Measurements from ENCODE around the gene FPR3.

Gene FPR3

GRCh38 chr19:51807925-51808324, 13.0 kb downstream of the FPR3 start:
- DNase-seq (ENCODE audit: low read depth): no peak

- no peak for DNase-seq (ENCODE audit: low read depth)
Observed at GRCh38 chr19:51808333-51808986, 13.5 kb downstream of the FPR3 start.

GRCh38 chr19:51809787-51810186, 14.8 kb downstream of the FPR3 start:
- no peak for DNase-seq (ENCODE audit: low read depth)

- no peak for DNase-seq (ENCODE audit: low read depth)
Observed at GRCh38 chr19:51810223-51810622, 15.3 kb downstream of the FPR3 start.

GRCh38 chr19:51811344-51811743, 16.4 kb downstream of the FPR3 start:
- DNase-seq (ENCODE audit: low read depth): no peak

- no peak for DNase-seq (ENCODE audit: low read depth)
Observed at GRCh38 chr19:51815043-51815442, 20.1 kb downstream of the FPR3 start.

DNA sequence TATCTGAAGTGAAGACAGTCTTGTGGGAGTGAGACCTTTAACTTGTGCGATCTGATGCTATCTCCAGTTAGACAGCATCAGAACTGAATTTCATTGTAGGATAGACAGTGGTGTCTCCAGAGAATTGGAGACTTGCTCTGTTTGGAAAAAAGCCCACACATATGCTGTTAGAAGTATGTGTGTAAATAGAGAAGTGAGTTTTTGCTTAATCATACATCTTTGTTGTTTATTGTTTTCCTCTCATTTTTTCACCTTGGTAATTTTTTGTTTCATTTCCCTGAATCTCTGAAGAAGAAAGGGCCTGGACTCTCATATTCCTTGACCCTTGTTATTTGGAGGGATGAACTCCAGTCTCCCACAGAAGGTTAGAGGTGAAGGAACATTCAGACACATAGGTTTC, 21.8 kb downstream of the FPR3 start:
- no peak for DNase-seq (ENCODE audit: low read depth)

DNA sequence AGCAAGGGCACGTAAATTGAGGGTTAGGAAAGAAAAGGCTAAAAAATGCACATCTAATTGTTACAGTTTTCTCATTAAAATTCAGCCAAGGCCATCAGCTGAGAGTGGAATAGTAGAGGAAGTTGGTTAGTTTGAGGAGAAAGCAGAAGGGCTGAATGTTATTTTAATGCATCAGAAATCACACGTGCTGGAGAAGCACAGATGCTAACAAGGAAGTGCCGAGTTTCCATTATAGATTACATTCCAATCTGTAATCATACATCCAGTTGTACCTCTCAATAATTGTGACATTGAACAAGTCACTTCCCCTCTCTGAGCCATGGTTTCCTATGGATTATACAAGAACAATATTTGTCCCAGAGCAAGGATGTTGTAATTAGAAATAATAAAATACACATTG, 25.1 kb downstream of the FPR3 start:
- DNase-seq (ENCODE audit: low read depth): no peak

GRCh38 chr19:51820831-51821446, 26.0 kb downstream of the FPR3 start:
- no peak for DNase-seq (ENCODE audit: low read depth)

GRCh38 chr19:51821456-51821855, 26.5 kb downstream of the FPR3 start:
- no peak for DNase-seq (ENCODE audit: low read depth)

DNA sequence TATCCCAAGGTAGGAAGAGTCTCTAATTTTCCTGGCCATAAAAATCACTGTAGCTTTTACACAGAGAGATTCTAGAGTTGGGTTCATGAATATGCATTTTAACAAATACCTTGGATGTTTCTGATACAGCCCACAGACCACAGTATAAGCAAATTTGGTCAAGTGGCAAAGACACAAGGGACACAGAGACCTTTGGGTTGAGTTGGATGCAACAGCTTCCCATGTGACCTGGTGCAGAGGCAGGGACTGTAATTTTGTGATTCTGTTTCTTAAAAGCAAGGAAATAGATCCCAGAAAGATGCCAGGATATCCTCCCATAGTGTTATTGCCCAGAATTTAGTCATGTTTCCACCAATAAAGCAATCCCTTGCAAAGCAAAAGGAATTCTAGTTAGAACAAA, 27.0 kb downstream of the FPR3 start:
- no peak for DNase-seq (ENCODE audit: low read depth)

DNA sequence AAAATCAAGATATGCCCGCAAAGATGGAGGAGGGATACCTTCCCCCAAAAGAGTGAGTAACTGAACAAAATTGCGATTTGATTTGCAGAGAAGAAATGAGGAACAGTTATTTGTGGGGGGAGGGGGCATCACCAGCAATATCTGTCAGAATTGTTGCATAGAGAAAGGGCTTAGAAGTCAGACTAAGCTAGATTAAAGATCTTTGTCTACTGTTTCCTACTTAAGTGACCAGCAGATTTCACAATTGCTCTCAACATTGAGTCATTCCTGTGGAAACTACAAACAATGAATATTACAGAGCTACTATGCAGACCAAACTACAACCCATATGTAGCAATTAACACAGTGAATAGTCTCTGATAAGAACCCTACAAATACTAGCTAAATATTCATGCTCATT, 27.4 kb downstream of the FPR3 start:
- DNase-seq (ENCODE audit: low read depth): no peak

DNA sequence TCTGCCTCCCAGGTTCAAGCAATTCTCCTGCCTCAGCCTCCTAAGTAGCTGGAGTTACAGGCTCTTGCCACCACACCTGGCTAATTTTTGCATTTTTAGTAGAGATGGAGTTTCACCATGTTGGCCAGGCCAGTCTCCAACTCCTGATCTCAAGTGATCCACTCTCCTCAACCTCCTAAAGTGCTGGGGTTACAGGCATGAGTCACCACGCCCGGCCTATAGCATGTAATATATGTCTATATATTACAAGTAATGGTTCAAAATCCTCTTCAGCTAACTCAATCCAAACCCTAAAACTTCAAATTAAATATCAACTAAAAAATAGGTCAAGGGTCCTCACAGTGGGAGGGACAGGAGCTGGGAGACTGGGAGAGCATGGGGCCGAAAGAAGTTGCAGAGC, 28.0 kb downstream of the FPR3 start:
- DNase-seq (ENCODE audit: low read depth): no peak

GRCh38 chr19:51824281-51825005, 29.5 kb downstream of the FPR3 start:
- no peak for DNase-seq (ENCODE audit: low read depth)

- no peak for DNase-seq (ENCODE audit: low read depth)
Observed at GRCh38 chr19:51830274-51830673, 35.3 kb downstream of the FPR3 start.

DNA sequence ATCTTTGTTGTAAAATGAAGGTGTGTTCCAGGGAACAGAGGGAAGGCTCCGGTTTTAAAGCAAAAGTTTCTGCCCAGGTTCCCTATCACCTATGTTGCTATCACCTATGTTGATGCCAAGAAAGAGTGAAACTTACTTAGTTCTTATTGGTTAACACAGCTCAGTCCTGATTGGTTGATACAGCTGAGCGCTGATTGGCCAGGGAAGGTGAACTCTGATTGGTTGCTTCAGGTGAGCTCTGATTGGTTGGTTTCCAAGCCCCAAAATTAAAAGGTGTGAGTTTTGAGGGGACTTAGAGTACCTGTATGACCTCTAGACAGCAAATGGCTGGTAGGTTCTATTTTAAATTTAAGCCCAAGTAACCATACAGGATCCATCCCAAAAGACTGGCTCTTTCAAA, 42.2 kb downstream of the FPR3 start:
- DNase-seq (ENCODE audit: low read depth): no peak

GRCh38 chr19:51861870-51862622, 67.1 kb downstream of the FPR3 start:
- no peak for DNase-seq (ENCODE audit: low read depth)

GRCh38 chr19:51873097-51873496, 78.1 kb downstream of the FPR3 start:
- no peak for DNase-seq (ENCODE audit: low read depth)

Measured in activated T-cell treated with anti-CD3 and anti-CD28 coated beads for 48 hours (primary cell).